NCI-H748 treated with DMSO at 0.1 percent for 48 hours (cell line): ENCODE results near the gene TWNK.

Experiments
- DNase-seq: peaks from one replicate; lab custom pipeline; 2025; lab: John Stamatoyannopoulos, UW

The TWNK gene

GRCh38 chr10:100996678-100997359 is 9.5 kb downstream of the TWNK start:
- DNase-seq: peak; percentile 11

DNA sequence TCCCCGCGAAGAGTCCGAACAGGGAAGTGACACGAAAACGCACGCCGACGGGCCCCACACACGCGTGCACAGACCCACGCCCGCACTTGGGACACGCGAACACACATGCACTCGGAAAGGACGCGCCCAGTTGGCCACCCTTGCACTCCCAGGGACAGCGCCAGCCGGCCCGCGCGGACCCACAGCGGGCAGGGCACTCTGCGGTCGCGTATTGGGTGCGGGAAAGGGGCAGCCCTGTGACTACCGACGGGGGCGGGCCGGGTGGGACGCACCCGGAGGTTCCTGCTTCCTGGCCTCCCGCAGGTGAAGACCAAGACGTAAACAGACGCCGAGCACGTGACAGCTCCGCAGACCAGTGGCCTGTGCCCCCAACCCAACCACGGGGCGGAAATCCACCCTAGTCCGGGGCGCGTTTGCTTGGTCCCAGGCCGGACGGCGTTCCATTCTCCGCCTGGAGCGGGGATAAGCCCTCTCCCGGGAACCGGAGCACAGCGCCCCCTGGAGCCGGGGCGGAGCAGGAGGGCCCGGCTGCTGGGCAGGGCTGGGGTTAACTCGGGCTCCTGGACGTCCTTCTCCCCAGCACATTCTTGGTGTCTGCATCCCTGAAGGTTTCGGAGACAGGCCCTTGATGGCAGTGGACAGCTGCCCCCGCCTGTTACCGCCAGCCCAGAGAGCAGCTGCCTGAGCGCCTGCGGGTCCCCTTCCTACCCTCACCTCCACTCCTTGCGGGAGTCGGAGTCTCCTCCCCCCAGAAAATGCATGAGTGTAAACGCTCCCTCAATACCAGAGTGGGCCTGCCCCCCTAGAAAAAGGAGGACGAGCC is 10.2 kb downstream of the TWNK start:
- peak; percentile 49 for DNase-seq

DNA sequence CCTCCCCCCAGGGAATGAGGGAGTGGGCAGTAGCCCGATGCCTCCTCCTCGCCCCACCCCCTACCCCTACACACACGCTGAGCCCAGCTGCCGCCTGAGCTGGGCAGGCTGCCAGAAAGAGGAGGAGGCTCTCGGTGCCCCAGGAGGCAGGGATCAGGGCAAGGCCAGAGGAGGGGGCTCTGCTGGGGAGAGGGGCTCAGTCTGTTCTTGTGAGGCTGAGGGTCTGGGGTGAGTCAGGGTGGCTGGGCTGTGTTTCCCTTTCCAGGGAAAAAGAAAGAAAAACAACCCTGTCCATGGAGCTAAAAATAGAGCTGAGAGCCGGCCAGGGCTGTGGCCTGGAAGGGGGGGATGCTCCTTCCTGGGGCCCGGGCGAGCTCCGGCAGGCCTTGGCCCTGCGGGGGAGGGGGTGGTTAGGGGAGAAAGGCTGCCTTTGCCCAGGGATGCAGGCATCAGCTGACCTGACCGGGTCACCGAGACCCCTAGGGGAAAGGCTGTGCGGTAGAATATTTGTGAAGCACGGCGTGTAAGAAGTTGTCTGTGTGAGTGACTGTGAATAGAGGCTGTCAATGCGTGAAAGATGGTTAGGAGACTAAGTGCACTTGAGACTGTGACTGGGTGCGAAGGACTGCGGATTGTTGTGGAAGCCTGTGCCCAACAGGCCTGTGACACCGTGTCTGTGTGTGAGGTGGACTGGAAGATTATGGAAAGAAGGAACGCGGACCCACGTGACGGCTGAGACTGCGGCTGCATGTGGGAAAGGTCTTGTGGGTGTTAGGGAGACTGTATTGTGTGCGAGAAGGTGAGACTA is 11.0 kb downstream of the TWNK start:
- peak; percentile 72 for DNase-seq

DNA sequence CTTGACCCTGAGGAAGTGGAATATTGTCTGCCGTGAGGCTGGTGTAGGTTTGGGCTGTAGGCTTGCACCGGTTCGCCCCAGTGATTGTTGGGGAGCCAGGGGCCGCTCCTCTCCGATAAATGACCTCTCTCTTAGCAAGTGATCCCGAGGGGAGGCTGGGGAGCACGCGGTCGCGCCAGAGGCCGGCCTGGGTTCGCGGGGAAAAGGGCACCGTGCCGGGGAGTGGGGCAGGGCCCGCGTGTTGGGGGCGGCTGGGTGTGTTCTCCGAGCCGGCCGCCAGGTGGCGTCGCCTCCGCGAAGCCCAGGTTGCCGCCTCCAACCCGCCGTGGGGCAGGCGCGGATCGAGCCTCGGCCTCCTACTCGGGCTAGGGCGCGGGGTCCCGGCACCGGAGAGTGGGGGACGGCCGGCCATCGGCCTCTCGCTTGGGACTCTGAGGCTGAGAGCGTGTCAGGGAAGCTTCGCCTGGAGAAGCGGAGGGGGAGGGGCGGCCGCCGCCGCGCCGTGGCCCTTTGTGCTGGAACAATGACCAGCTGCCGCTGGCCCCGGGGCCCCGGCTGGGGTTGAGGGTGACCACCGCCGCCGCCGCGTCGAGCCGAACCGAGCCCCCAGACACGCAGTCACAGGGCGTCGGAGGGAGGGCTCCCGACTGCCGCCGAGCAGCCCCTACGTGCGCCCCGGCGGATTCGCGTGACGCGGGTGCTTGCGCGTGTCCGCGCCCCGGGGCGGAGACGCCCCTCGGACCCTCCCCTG is 11.8 kb downstream of the TWNK start:
- DNase-seq: peak; percentile 28

DNA sequence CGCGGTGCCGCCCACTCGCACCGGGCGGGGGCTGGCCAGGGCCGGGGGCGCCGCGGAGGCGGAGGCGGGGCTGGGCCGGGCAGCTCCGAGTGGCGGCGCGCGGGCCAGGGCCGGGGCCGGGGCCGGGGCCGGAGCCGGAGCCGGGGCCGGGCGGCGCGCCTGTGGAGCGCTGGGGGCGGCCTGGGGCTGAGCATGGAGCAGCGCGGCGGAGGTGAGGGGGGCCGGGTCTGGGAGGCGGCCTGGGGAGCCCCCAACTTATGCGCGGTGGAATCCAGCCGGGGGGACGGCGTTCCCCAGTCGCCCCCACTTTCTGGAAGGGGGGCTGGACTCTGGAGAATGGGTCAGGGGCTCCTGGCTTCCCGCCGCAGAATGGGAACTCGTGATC is 12.4 kb downstream of the TWNK start, which contains the start of gene LZTS2:
LZTS2 (plus strand) TSS at position 67 of the 385 bp plus-strand sequence. CDS start 2,731 bp downstream, outside the sequence.
- no peak for DNase-seq

- no peak for DNase-seq
These were observed 13.0 kb downstream of the TWNK start for GRCh38 chr10:101000127-101000914.

DNA sequence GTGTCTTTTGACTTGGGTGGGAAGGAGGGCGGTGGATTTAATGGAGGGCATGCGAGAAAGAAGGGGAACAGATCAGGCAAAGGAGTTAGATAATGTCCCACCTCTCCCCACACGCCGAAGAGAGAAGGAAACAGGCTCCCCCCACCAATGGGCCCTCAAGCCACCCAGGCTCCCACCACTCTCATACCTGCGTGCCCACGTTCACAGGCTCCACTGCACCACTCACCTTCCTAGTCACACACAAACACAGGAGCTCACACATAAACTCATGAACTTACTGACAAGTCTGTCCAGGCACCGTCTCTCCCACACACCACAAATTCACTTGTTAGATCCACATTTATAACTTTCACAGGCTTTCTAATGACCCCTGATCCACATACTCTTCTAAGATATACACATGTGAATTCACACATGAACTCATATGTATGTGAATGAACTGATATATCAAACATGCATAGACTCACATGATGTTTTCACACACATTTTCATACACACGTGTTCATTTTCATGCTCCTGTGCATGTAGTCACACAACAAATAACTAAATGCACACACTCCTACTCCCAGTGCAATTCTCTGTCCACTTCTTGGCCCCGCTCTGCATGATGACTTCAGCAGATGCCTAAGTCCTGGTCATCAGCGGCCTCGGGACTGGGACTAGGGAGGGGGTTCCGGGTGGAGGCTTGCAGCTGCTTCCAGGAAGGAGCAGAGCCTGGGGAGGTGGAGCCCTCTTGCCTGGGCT is 13.7 kb downstream of the TWNK start:
- no peak for DNase-seq

- DNase-seq: no peak
These were observed 14.3 kb downstream of the TWNK start for GRCh38 chr10:101001659-101002035.

DNA sequence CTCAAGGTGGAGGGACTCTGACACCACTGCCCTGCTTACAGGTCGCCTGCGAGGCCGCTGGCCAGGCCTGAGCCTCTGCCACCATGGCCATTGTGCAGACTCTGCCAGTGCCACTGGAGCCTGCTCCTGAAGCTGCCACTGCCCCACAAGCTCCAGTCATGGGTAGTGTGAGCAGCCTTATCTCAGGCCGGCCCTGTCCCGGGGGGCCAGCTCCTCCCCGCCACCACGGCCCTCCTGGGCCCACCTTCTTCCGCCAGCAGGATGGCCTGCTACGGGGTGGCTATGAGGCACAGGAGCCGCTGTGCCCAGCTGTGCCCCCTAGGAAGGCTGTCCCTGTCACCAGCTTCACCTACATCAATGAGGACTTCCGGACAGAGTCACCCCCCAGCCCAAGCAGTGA is 15.1 kb downstream of the TWNK start:
- DNase-seq: no peak

DNA sequence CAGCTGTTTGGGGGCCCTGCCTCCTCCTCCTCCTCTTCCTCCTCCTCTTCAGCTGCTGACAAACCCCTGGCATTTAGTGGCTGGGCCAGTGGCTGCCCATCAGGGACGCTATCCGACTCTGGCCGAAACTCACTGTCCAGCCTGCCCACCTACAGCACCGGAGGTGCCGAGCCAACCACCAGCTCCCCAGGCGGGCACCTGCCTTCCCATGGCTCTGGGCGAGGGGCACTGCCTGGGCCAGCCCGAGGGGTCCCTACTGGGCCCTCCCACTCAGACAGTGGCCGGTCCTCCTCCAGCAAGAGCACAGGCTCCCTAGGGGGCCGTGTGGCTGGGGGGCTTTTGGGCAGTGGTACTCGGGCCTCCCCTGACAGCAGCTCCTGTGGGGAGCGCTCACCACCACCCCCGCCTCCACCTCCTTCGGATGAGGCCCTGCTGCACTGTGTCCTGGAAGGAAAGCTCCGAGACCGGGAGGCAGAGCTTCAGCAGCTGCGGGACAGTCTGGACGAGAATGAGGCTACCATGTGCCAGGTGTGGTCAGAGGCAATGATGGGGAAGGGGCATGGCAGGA is 16.4 kb downstream of the TWNK start:
- no peak for DNase-seq

- no peak for DNase-seq
These were observed 18.0 kb downstream of the TWNK start for GRCh38 chr10:101005361-101005760.

GRCh38 chr10:101005869-101006567 is 18.7 kb downstream of the TWNK start:
- no peak for DNase-seq

- DNase-seq: no peak
These were observed 19.3 kb downstream of the TWNK start for GRCh38 chr10:101006593-101007098.

DNA sequence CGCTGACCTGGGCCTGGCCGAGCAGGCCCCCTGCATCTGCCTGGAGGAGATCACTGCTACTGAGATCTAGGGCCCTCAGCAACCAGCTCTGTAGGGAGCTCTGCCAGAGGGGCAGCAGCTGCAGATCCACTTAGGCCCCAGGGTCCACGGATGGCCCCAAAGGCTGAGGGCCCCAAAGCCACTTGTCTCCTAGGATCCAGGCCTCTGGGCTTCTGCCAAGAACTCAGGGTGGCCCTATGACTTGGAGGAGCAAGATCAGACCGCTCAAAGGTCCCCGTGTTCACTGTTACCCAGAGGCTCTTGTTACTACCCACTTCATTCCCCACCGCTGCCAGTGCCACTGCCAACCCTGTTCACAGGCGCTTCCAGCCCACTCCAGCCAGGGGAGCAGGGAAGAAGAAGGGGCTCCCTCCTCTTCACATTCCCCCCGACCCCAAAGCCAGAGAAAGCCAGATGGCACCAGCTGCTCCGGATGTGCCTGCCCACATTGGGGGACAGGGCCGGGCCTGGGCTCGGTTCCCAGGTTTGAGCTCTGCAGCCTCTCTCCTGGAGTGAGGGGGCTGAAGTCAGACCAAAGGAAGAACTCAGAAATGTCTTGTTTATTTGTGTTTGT is 19.9 kb downstream of the TWNK start:
- DNase-seq: no peak

- no peak for DNase-seq
These were observed 20.8 kb downstream of the TWNK start for GRCh38 chr10:101007915-101008822.

- no peak for DNase-seq
These were observed 21.6 kb downstream of the TWNK start for GRCh38 chr10:101008823-101009423.

DNA sequence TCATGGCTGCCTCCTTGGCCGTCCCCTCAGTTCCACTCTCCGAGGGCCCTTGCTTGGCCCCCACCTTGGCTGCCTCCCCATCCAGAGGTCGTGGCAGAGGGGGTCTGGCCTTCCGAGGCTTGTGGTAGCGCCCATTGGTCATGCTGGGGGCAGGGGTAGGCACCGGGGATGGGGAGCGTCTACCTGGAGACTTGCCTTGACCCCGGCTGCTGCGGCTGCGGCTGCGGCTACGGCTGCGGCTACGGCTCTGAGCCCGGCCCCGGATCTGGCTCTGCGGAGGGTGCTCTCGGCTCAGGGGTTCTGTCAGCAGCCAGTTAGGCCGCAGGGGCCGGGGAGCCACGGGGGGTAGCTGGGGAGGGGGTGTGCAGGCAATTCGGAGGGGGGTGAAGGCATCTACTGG is 23.0 kb downstream of the TWNK start:
- no peak for DNase-seq
